Endothelial cell of umbilical vein (primary cell): ENCODE measurements around the gene RBMS1. TPM values are rescaled to one million over a fixed set of nuclear protein-coding genes. Genes with fewer than 3 reads are reported as not detected.

Experiments used
- BruUV-seq: library from RNA; stranded (reverse); fragments of 400-500 nt; replicated peaks from 2 replicates; lab custom pipeline; 2021; lab: Mats Ljungman, UMichigan
- CTCF ChIA-PET: fragments of 300-600, 350-600 bp; sonication (Branson Sonifier 250); formaldehyde crosslinking; loops from one replicate; lab custom pipeline; 2021; ENCODE audit warnings: antibody characterized with exemption, inconsistent platforms; lab: Charles Lee
- POLR2A ChIA-PET: fragments of 300-600, 350-600 bp; sonication (Branson Sonifier 250); formaldehyde crosslinking; loops from one replicate; lab custom pipeline; 2021; ENCODE audit warnings: antibody characterized with exemption, inconsistent platforms; lab: Charles Lee
- DNase-seq: peaks from one replicate; pipeline ENCODE4 v3.0.0-alpha.2; 2011; ENCODE audit warnings: low read depth, low spot score
- FAIRE-seq: peaks from 2 replicates; lab custom pipeline; 2011; peaks lifted over from hg19 to GRCh38; lab: Jason Lieb, UNC
- H2AFZ ChIP-seq: 2 replicates; pipeline ENCODE4 v1.6.0; 2012; ENCODE audit warnings: low read depth, low read length, control low read depth, inconsistent platforms
- H3K27ac ChIP-seq: 2 replicates; pipeline ENCODE4 v1.5.1; 2011; ENCODE audit warnings: low read depth, mild to moderate bottlenecking, control low read depth, low read length, moderate library complexity; ENCODE audit not compliant: insufficient read depth
- H3K27me3 ChIP-seq, 2 experiments: 2 replicates each; pipeline versions ENCODE4 v1.6.0 to v1.6.1; 2011; ENCODE audit warnings: low read length in 2 of 2, mixed read lengths in 1 of 2; ENCODE audit not compliant: control insufficient read depth in 2 of 2, insufficient read depth in 2 of 2
- H3K36me3 ChIP-seq, 2 experiments: 2 replicates in 1 of 2; 3 replicates in 1 of 2; pipeline ENCODE4 v1.5.1; 2011; ENCODE audit warnings: low read length in 2 of 2, mild to moderate bottlenecking in 1 of 2, moderate library complexity in 1 of 2; ENCODE audit not compliant: control insufficient read depth in 2 of 2, insufficient read depth in 2 of 2; ENCODE audit errors: extremely low read depth in 1 of 2
- H3K4me1 ChIP-seq: 3 replicates; pipeline ENCODE4 v1.5.1; 2011; ENCODE audit warnings: mild to moderate bottlenecking, low read length; ENCODE audit not compliant: control insufficient read depth, insufficient read depth; ENCODE audit errors: extremely low read depth
- H3K4me2 ChIP-seq: 2 replicates; pipeline ENCODE4 v1.6.1; 2011; ENCODE audit warnings: low read length, control low read depth, mixed read lengths; ENCODE audit not compliant: insufficient read depth
- H3K4me3 ChIP-seq, 3 experiments: fragments of 200-600 bp in 1 of 3; sonication (generic), shearing (Covaris generic) in 1 of 3; replicated peaks in 1 of 3; 2 replicates each; pipeline ENCODE4 v1.5.1; 2011 to 2016; ENCODE audit warnings: control low read depth in 3 of 3, low read length in 3 of 3, mild to moderate bottlenecking in 2 of 3, inconsistent platforms in 1 of 3, low read depth in 1 of 3, moderate library complexity in 1 of 3; ENCODE audit not compliant: insufficient read depth in 1 of 3
- H3K79me2 ChIP-seq: 2 replicates; pipeline ENCODE4 v1.6.0; 2012; ENCODE audit warnings: low read length, inconsistent platforms; ENCODE audit not compliant: control insufficient read depth, insufficient read depth
- H3K9ac ChIP-seq: replicated peaks from 2 replicates; pipeline ENCODE3; 2011; ENCODE audit warnings: low read length, control low read depth; ENCODE audit not compliant: insufficient read depth; ENCODE audit errors: extremely low read depth
- H3K9me1 ChIP-seq: replicated peaks from 3 replicates; pipeline ENCODE4 v1.6.0; 2011; ENCODE audit warnings: mild to moderate bottlenecking, low read length; ENCODE audit not compliant: control insufficient read depth, insufficient read depth; ENCODE audit errors: extremely low read depth
- H3K9me3 ChIP-seq: replicated peaks from 2 replicates; pipeline ENCODE4 v1.5.1; 2012; ENCODE audit warnings: low read length, inconsistent platforms; ENCODE audit not compliant: control insufficient read depth, insufficient read depth
- H4K20me1 ChIP-seq: replicated peaks from 2 replicates; pipeline ENCODE3; 2011; ENCODE audit warnings: mild to moderate bottlenecking, low read length; ENCODE audit not compliant: control insufficient read depth, insufficient read depth; ENCODE audit errors: extremely low read depth
- CTCF ChIP-seq, 2 donors: IDR thresholded peaks; 1 replicate in 1 of 2; 2 replicates in 1 of 2; pipeline ENCODE4 v1.5.1; 2011; ENCODE audit warnings: low read length in 2 of 2, mild to moderate bottlenecking in 2 of 2, moderate library complexity in 2 of 2, control low read depth in 1 of 2, inconsistent platforms in 1 of 2, low read depth in 1 of 2; ENCODE audit not compliant: insufficient read depth in 1 of 2; ENCODE audit errors: extremely low read depth in 1 of 2
- EZH2 ChIP-seq: IDR thresholded peaks from 2 replicates; pipeline ENCODE4 v1.6.1; 2012; ENCODE audit warnings: borderline replicate concordance, low read depth, mild to moderate bottlenecking, moderate library complexity, low read length, inconsistent platforms; ENCODE audit not compliant: severe bottlenecking
- FOS ChIP-seq: IDR thresholded peaks from 2 replicates; pipeline ENCODE4 v1.6.1; 2011; ENCODE audit warnings: mild to moderate bottlenecking, low read length, moderate library complexity, borderline replicate concordance; ENCODE audit not compliant: insufficient read depth
- dilution Hi-C: fragments of 300-500 bp; cut with MboI; formaldehyde crosslinking; loops from one replicate; pipeline ENCODE4 v1.15.0; 2019; ENCODE audit warnings: low sequenced_read_pairs; ENCODE audit not compliant: extremely low pct_ligation_motif_present
- intact Hi-C: fragments of 100-400 bp; cut with micrococcal nuclease; formaldehyde crosslinking; loops from one replicate; pipeline ENCODE4 v1.10.0; 2022
- polyA plus RNA-seq, 4 experiments: library from polyadenylated mRNA; depleted of rRNA in 3 of 4; stranded (reverse) in 3 of 4; unstranded in 1 of 4; fragments of >200 nt; gene quantifications; 2 replicates each; pipeline versions ENCODE4 v1.2.1 to v1.2.3, GENCODE V29; 2011 to 2012; ENCODE audit warnings: missing spikeins in 1 of 4
- total RNA-seq: library from RNA; stranded (reverse); gene quantifications from 2 replicates; pipeline ENCODE4 v1.2.3, GENCODE V29; 2021

Gene RBMS1
- total and polyA plus RNA-seq, 2 donors (not counting 3 experiments of a cell fraction or from before 2014, with no cell fraction given) = 60.0 to 93.3 TPM

GRCh38 chr2:160222546-160223283 is 270.9 kb downstream of the RBMS1 start:
- Histone ChIP-seq H3K4me2 (no peak overlapping the region), H3K4me3 (no peak overlapping the region), H3K79me2 (no peaks in the 10 kb centered on the region), H4K20me1 (no peaks in the 10 kb centered on the region), H3K27me3 (no peaks in the 10 kb centered on the region), H3K9ac (no peak overlapping the region), H3K36me3 (no peaks in the 10 kb centered on the region), H3K27ac (no peak overlapping the region), H3K9me1 (no peaks in the 10 kb centered on the region), H3K4me1 (peaks cover 67% of the 10 kb centered on the region), H3K9me3 (no peaks in the 10 kb centered on the region), H2AFZ (no peak overlapping the region)
- dilution Hi-C loops (no loop called here), intact Hi-C loops (no loop called here)
- DNase-seq (no peak), FAIRE-seq (no peak)
- TF ChIP-seq EZH2 (no peak), CTCF (IDR thresholded peaks at IDR 0.05; ENCODE audit: extremely low read depth in 1 of 2, insufficient read depth in 1 of 2, low read depth in 1 of 2, low read length in 2 of 2) (no peak), FOS (no peak)
- ChIA-PET POLR2A (no interaction called here), CTCF (interaction anchor here (1.6 to 9.0 kb wide), 2 partner anchors 14 to 29 kb away, joined by 5 to 56 read pairs; no protein-coding TSS in a partner anchor)
- BruUV-seq = no TSS peak
